Kidney (tissue), 22 donors: ENCODE measurements around the gene MUC5AC. TPM values are rescaled to one million over a fixed set of nuclear protein-coding genes. Genes with fewer than 3 reads are reported as not detected.

Experiments
- DNase-seq, 5 donors: peaks; one replicate each; pipeline ENCODE4 v3.0.0-alpha.2; 2013 to 2020
- FAIRE-seq: peaks from 2 replicates; lab custom pipeline; 2012; peaks lifted over from hg19 to GRCh38; lab: Jason Lieb, UNC
- H3K27ac ChIP-seq, 2 donors: one replicate each; pipeline ENCODE4 v1.7.0; 2013; ENCODE audit warnings: low read depth in 2 of 2, low read length in 2 of 2, inconsistent platforms in 1 of 2
- H3K27me3 ChIP-seq: one replicate; pipeline ENCODE4 v1.7.1; 2013; ENCODE audit warnings: low read length, inconsistent platforms; ENCODE audit not compliant: control insufficient read depth, insufficient read depth
- H3K36me3 ChIP-seq, 3 donors: one replicate each; pipeline versions ENCODE4 v1.7.0 to v1.7.1; 2013; ENCODE audit warnings: low read length in 3 of 3, control low read depth in 1 of 3, inconsistent platforms in 1 of 3; ENCODE audit not compliant: insufficient read depth in 3 of 3, control insufficient read depth in 2 of 3
- H3K4me1 ChIP-seq, 3 donors: one replicate each; pipeline versions ENCODE4 v1.7.0 to v1.7.1; 2013; ENCODE audit warnings: low read length in 3 of 3, inconsistent platforms in 1 of 3, low read depth in 1 of 3; ENCODE audit not compliant: control insufficient read depth in 2 of 3, insufficient read depth in 2 of 3
- H3K4me3 ChIP-seq, 3 donors: one replicate each; pipeline versions ENCODE4 v1.7.0 to v1.8.1; 2013; ENCODE audit warnings: low read length in 3 of 3, control low read depth in 1 of 3, inconsistent platforms in 1 of 3
- H3K9ac ChIP-seq, 3 donors: one replicate each; pipeline versions ENCODE4 v1.7.0 to v1.7.1; 2013; ENCODE audit warnings: low read length in 3 of 3, control low read depth in 1 of 3, inconsistent platforms in 1 of 3
- H3K9me3 ChIP-seq, 3 donors: one replicate each; pipeline versions ENCODE4 v1.7.0 to v1.7.1; 2013; ENCODE audit warnings: low read length in 3 of 3, control low read depth in 1 of 3, inconsistent platforms in 1 of 3; ENCODE audit not compliant: control insufficient read depth in 2 of 3, insufficient read depth in 1 of 3
- intact Hi-C: fragments of 100-400 bp; cut with DNase I; formaldehyde crosslinking; loops from one replicate; pipeline ENCODE4 v1.11.1; 2022
- long read RNA-seq, 10 donors: library from polyadenylated mRNA in 1 of 10; unstranded in 1 of 10; transcript quantifications; one replicate each; pipeline ENCODE4 v2.0.0 and lab custom pipeline, GENCODE V29; 2021 to 2026
- polyA plus RNA-seq: library from polyadenylated mRNA; stranded (reverse); fragments of 350-450 nt; fragmentation: Illumina TruSeq; extraction: RNeasy Lipid Tissue Mini Kit (QIAGEN cat#74804); gene quantifications from one replicate; pipeline ENCODE4 v1.2.3, GENCODE V29; 2014; ENCODE audit warnings: low read depth, low replicate concordance; ENCODE audit not compliant: insufficient read depth
- total RNA-seq: library from RNA; stranded (reverse); fragmentation: NEBNext Ultra II Directional; extraction: Animal tissue kit (Norgen Biotek cat#: 25700); gene quantifications from one replicate; pipeline ENCODE4 v1.2.1, GENCODE V29; 2021
- TF ChIP-seq, protein P1 (sequence below): IDR thresholded peaks from 3 replicates; pipeline ENCODE4 v1.5.1; 2012; ENCODE audit warnings: mild to moderate bottlenecking, moderate library complexity, borderline replicate concordance; ENCODE audit not compliant: insufficient read depth; ENCODE audit errors: extremely low read depth
- donor health status: control.
- donor health status: control.
- donor health status: control.
- donor health status: control.
- donor health status: control.
- donor health status: DM: yes; HTN: yes; CAD: no.
- donor health status: Normal renal cell carcinoma (clear cell type).

Gene MUC5AC, protein sequence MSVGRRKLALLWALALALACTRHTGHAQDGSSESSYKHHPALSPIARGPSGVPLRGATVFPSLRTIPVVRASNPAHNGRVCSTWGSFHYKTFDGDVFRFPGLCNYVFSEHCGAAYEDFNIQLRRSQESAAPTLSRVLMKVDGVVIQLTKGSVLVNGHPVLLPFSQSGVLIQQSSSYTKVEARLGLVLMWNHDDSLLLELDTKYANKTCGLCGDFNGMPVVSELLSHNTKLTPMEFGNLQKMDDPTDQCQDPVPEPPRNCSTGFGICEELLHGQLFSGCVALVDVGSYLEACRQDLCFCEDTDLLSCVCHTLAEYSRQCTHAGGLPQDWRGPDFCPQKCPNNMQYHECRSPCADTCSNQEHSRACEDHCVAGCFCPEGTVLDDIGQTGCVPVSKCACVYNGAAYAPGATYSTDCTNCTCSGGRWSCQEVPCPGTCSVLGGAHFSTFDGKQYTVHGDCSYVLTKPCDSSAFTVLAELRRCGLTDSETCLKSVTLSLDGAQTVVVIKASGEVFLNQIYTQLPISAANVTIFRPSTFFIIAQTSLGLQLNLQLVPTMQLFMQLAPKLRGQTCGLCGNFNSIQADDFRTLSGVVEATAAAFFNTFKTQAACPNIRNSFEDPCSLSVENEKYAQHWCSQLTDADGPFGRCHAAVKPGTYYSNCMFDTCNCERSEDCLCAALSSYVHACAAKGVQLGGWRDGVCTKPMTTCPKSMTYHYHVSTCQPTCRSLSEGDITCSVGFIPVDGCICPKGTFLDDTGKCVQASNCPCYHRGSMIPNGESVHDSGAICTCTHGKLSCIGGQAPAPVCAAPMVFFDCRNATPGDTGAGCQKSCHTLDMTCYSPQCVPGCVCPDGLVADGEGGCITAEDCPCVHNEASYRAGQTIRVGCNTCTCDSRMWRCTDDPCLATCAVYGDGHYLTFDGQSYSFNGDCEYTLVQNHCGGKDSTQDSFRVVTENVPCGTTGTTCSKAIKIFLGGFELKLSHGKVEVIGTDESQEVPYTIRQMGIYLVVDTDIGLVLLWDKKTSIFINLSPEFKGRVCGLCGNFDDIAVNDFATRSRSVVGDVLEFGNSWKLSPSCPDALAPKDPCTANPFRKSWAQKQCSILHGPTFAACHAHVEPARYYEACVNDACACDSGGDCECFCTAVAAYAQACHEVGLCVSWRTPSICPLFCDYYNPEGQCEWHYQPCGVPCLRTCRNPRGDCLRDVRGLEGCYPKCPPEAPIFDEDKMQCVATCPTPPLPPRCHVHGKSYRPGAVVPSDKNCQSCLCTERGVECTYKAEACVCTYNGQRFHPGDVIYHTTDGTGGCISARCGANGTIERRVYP (N-terminal part only)
- total RNA-seq (0.03 TPM), polyA plus RNA-seq (not detected)
- long read RNA-seq, donor 1: 0 reads
- long read RNA-seq, donor 2: 0 reads
- long read RNA-seq, donor 3: 0 reads
- long read RNA-seq, donor 4: 0 reads
- long read RNA-seq, donor 5: 0 reads
- long read RNA-seq, donor 6: 0 reads
- long read RNA-seq, donor 7: 0 reads
- long read RNA-seq, donor 8: 0 reads
- long read RNA-seq, donor 9: 0 reads
- long read RNA-seq, donor 10: 0 reads

DNA sequence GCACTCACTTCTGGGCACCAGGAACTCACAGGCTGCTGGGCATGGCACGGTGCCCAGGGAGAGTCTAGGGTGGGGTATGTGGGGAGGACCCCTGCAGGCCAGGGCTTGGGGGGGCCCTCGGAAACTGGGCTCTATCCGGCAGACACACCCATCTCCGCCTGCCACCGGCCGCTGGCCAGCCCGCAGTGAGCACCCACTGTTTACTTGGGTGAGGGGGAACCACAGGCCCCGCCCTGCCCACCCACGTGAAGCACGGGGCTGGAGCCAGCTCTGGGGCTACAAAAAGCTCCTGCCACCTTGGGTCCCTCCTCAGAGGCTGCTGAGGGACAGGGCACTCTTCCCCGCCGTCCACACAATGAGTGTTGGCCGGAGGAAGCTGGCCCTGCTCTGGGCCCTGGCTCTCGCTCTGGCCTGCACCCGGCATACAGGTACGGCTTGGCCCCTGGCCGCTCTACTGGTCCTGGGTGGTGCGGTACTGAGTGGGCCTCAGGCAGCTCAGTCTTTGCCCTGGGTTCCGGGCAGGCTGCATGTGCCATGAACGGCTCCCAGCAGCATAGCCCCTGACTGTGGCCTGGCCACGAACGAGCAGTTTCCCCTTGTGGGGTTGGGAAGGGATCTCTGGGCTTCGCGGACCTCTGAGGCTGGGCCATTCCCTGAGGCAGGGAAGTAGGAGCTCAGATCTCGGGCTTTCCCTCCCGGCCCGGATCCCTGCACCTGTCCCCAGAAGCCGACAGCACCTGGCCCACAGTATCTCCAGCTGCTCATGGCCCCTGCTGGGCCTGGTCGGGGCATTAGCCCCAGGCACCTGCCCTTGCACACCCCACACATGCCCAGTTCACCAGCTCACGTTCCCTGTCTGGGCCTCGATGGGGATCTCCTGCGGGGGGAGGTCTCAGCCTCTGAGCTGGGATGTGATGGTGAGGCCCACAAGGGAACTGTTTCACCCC lies at the start of gene MUC5AC:
MUC5AC (plus strand) TSS at position 309 of the 947 bp plus-strand sequence; CDS start at position 356, 47 bp downstream.
- Histone ChIP-seq H3K36me3 (no peaks in the 10 kb centered on the region), H3K27me3 (no peaks in the 10 kb centered on the region), H3K9me3 (no peaks in the 10 kb centered on the region), H3K4me1 (no peaks in the 10 kb centered on the region), H3K27ac (no peak within 1 kb of the TSS), H3K9ac (no peak within 1 kb of the TSS), H3K4me3 (no peak within 1 kb of the TSS)
- DNase-seq (peak in 2 of 5 donors; percentile 21 to 62), FAIRE-seq (no peak)
- TF ChIP-seq, protein P1, sequence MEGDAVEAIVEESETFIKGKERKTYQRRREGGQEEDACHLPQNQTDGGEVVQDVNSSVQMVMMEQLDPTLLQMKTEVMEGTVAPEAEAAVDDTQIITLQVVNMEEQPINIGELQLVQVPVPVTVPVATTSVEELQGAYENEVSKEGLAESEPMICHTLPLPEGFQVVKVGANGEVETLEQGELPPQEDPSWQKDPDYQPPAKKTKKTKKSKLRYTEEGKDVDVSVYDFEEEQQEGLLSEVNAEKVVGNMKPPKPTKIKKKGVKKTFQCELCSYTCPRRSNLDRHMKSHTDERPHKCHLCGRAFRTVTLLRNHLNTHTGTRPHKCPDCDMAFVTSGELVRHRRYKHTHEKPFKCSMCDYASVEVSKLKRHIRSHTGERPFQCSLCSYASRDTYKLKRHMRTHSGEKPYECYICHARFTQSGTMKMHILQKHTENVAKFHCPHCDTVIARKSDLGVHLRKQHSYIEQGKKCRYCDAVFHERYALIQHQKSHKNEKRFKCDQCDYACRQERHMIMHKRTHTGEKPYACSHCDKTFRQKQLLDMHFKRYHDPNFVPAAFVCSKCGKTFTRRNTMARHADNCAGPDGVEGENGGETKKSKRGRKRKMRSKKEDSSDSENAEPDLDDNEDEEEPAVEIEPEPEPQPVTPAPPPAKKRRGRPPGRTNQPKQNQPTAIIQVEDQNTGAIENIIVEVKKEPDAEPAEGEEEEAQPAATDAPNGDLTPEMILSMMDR: no peak
- intact Hi-C loops: no loop called here

DNA sequence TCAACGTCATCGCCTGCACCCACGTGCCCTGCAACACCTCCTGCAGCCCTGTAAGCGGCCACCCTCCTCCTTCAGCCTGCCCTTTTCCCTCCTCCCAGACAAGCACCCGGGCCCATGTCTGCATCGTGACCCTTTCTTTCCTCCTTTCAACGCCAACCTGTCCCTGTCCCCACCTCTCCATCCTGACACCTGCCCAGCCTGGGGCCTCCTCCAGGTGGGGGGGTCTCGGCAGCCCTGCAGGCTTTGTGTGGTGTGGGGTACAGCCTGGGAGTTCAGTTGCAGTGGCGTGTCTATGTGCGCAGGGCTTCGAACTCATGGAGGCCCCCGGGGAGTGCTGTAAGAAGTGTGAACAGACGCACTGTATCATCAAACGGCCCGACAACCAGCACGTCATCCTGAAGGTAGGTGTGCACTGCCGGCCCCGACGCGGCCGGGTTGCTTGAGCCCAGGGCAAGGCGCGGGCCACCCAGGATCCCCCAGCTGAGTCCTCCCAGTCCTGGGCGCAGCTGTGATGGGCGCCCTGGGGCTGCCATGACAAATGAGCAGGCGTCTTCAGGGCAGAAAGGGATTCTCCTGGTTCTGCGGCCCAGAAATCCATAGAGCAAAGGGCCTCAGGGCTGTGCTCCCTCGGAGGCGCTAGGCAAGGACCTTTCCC lies 49.4 kb upstream of the MUC5AC start:
- DNase-seq (peak in 1 of 5 donors; percentile 53), FAIRE-seq (no peak)
- Histone ChIP-seq H3K27ac (no peak overlapping the region), H3K9me3 (no peaks in the 10 kb centered on the region), H3K9ac (no peak overlapping the region), H3K4me3 (no peak overlapping the region), H3K36me3 (no peaks in the 10 kb centered on the region), H3K27me3 (no peaks in the 10 kb centered on the region), H3K4me1 (no peaks in the 10 kb centered on the region)
- intact Hi-C loops: no loop called here
- TF ChIP-seq, protein P1: no peak
